ENCODE measurements around the gene TAPBP. TPM values are rescaled to one million over a fixed set of nuclear protein-coding genes. Genes with fewer than 3 reads are reported as not detected.
"Not testable (repeated sequence)": the region's sequence is repeated elsewhere in the genome, so short reads cannot be mapped to it uniquely, and the experiment has no call there.

Gene TAPBP
- total RNA-seq, 2 donors from 2014 or later: 269 to 344 TPM

DNA sequence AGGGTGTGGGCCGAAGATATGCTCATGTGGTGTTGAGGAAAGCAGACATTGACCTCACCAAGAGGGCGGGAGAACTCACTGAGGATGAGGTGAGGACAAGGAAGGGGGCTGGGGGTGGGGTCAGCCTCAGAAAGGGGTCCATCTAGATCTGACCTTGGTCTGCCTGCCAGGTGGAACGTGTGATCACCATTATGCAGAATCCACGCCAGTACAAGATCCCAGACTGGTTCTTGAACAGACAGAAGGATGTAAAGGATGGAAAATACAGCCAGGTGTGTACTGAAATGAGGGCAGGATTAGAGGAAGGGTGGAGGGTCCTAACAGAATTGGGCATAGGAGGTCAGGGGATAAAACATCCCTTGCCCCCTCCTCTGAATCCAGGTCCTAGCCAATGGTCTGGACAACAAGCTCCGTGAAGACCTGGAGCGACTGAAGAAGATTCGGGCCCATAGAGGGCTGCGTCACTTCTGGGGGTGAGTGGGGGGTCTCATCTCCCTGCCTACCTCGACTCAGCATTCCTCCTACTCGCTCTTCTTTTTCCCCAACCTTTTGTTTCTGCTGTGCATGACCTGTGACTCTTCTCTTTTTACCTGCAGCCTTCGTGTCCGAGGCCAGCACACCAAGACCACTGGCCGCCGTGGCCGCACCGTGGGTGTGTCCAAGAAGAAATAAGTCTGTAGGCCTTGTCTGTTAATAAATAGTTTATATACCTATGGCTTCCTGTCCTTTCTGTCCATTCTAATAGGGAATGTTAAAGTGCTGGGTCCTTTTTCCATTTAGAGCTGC, 37.9 kb downstream of the TAPBP start:
- not testable (repeated sequence) for H3K36me3 Mint-ChIP-seq (ENCODE audit: low read depth)

DNA sequence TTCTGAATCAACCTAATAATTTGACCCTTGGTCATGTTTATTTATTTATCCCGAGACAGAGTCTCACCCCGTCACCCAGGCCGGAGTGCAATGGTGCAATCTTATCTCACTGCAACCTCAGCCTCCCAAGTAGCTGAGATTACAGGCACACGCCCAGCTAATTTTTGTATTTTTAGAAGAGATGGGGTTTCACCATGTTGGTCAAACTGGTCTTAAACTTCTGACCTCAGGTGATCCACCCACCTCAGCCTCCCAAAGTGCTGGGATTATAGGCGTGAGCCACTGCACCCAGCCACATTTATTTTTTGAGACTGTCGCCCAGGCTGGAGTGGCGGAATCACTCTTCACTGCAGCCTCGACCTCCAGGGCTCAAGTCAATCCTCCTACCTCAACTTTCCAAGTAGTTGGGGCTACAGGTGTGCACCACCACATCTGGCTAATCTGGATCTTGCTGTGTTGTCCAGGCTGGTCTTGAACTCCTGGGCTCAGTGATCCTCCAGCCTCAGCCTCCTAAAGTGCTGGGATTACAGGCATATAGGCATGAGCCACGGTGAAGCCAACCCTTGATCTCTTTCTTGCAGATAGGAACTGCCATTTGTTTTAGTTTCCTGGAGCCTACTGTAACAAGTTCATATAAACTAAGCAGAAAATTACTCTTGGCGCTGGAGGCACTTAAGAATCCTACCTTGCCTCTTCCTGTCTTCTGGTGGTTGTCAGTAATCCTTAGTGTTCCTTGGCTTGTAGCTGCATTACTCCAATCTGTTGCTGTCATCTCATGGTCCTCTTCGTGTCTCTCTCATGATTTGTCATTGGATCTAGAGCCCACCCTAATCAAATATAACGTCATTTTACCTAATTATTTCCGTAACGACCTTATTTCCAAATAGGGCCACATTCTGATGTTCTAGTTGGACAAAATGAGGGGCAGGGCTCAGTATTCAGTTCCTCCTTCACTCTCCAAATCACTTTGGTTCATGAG, 39.7 kb downstream of the TAPBP start:
- Mint-ChIP-seq H3K4me1 (peaks cover 60% of the 10 kb centered on the region), H3K27me3 (no peaks in the 10 kb centered on the region), H3K27ac (peak overlapping the region; percentile 99)

More for the DNA sequence above, 37.9 kb downstream of the TAPBP start:
- Mint-ChIP-seq H3K4me3 (peak overlapping the region; percentile 91), H3K27ac (peak overlapping the region; percentile 99), H3K4me1 (peaks cover 59% of the 10 kb centered on the region)
- not testable (repeated sequence) for ATAC-seq; H3K27me3 Mint-ChIP-seq; DNase-seq; H3K9me3 ChIP-seq (ENCODE audit: control insufficient read depth, low read length, poor library complexity, severe bottlenecking)

DNA sequence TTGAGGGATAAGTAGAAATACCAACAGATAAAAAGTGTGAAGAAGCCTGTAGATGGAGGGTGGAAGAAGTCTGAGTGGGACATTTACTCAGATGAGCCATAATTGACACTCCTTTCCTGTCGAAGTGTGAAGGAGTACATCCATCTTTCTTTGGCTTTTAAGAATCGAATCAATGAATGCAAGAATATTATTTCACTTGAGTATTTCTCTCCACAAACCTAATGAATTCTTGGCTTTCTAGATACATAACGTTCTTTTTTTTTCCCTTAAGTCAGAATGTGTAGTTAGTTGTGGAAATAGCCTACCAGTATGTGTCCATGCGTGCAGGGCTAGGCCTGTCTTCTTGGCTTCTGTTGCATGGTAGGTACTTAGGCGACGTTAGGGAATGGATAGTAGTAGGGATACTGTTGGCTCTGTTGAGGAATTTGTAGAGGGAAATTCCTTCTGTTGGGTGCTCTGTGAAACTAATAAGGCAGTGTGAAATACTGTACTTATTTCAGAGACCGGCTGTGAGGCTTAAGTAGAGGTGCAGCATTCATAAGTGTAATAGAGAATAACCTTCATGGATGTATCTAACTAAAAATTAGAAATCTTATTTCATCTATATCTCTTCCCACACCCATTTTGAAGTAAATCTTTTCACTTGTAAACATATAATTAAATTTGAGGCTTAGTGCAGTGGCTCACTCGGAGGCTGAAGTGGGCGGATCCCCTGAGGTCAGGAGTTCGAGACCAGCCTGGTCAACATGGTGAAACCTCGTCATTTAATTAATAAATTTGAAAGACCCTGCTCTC, 40.6 kb downstream of the TAPBP start:
- H3K9me3 ChIP-seq (ENCODE audit: control insufficient read depth, low read length, poor library complexity, severe bottlenecking): no peaks in the 10 kb centered on the region
- no peak for ATAC-seq
- H3K4me3 Mint-ChIP-seq: peak overlapping the region; percentile 96
- peaks cover 4% of the 10 kb centered on the region for H3K36me3 Mint-ChIP-seq (ENCODE audit: low read depth)
- H3K4me1 Mint-ChIP-seq: peaks cover 55% of the 10 kb centered on the region
- no peak for DNase-seq
- H3K27me3 Mint-ChIP-seq: no peaks in the 10 kb centered on the region
- peak overlapping the region; percentile 99 for H3K27ac Mint-ChIP-seq

More for the DNA sequence above, 39.7 kb downstream of the TAPBP start:
- no peaks in the 10 kb centered on the region for H3K9me3 ChIP-seq (ENCODE audit: control insufficient read depth, low read length, poor library complexity, severe bottlenecking)
- DNase-seq (no peak), ATAC-seq (no peak)
- peaks cover 4% of the 10 kb centered on the region for H3K36me3 Mint-ChIP-seq (ENCODE audit: low read depth)
- peak overlapping the region; percentile 91 for H3K4me3 Mint-ChIP-seq

DNA sequence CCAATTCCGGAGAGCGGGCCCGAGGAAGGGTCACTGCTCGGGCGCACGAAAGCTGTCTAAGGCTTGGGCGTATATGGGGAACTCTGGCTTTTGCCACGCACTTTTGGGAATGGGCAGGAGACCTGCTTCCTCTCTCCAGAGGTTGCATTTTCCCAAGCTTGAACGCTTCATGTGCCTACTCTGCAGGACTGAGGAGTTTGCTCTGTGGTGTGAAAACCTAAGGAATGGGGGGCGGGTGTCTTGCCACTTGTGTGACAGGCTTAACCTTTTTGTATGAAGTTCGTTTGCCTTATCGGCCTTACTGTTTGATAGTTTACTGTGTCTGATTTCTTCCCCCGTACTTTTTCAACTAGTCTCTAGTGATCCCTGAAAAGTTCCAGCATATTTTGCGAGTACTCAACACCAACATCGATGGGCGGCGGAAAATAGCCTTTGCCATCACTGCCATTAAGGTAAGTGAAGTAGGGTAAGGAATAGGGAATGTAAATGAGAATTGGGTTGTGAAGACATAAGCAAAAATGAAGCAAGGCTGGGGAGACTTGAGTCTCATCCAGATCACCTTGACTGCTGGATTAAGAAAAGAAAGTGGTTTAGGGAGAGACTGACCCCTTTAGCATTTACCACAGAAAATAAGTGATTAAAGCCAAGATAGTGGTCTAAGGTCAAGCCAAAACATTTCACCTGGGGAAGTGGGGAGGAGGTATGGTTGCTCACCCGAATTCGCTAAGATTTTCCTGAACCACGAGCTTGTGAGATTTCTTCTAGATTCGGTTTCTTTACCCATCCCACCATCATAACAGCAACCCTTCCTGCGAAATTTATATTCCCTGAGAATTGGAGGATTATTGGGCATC, 41.4 kb downstream of the TAPBP start:
- ATAC-seq: peak; percentile 0
- Mint-ChIP-seq H3K36me3 (ENCODE audit: low read depth) (peaks cover 4% of the 10 kb centered on the region), H3K4me1 (peaks cover 47% of the 10 kb centered on the region), H3K27ac (peak overlapping the region; percentile 99), H3K27me3 (no peaks in the 10 kb centered on the region), H3K4me3 (peak overlapping the region; percentile 96)
- DNase-seq: no peak
- H3K9me3 ChIP-seq (ENCODE audit: control insufficient read depth, low read length, poor library complexity, severe bottlenecking): no peaks in the 10 kb centered on the region

DNA sequence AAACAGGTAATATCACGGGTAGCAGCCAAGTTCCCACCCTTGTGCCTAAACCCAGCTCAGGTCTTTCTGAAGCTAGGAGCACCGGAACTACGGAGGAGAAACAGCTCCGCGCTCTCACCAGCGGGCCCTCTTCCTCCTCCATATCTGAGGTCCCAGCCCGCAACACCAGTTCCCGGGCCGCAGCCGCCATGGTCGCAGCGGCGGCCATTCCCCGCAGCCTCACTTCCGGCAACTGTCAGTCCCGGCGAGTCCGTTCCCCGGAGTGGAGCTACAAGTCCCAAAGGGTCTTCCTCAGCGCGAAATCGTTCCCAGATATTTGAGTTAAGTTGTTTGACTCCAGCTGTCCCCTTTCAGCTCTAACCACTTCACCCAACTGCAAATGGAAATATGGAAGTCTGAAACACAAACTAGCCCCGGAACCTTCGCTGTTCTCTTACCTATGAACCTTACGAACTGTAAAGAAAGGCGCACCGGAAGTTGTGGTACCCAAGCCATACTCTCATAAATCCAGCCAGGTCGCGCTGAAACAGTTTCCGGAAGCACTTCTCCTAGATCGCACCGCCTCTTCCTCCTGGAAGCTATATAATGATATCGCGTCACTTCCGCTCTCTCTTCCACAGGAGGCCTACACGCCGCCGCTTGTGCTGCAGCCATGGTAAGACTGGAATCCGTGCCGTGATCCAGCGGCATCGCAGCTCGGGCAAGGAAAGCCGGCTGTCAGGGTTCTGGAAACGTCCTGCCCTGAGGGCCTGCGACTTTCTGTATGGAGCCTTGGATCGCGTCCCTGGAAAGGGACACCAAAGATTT, 42.2 kb downstream of the TAPBP start, which contains the start of the genes RPS18 and VPS52:
TSS of gene RPS18 (plus strand) at position 608 of the 807 bp plus-strand sequence. CDS start at position 653, 45 bp downstream.
TSS of gene VPS52 (minus strand) at position 409 of the 807 bp plus-strand sequence. CDS start at position 208, 201 bp downstream.
- Mint-ChIP-seq H3K27ac (peak within 1 kb of the TSS; percentile 99), H3K27me3 (no peaks in the 10 kb centered on the region), H3K36me3 (ENCODE audit: low read depth) (peaks cover 4% of the 10 kb centered on the region), H3K4me1 (peaks cover 42% of the 10 kb centered on the region), H3K4me3 (peak within 1 kb of the TSS; percentile 96)
- DNase-seq (peak; percentile 72 to 84 (median 79)), ATAC-seq (peak; percentile 84)
- no peaks in the 10 kb centered on the region for H3K9me3 ChIP-seq (ENCODE audit: control insufficient read depth, low read length, poor library complexity, severe bottlenecking)

DNA sequence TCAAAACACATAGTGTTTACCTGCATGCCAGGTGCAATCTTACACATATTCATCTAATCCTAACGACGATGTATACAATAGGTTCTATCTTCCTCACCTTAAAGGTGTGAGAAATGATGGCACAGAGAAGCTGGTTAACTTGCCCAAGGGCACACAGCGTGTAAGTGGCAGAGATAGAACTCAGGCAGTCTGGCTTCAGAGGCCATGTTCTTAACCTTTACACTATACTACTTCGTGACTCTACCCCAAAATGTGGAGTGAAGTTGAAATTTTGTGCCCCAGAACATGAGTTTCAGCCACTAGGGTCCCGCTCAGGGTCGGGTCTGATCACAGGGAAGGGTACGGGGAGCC, 42.8 kb downstream of the TAPBP start:
- H3K27me3 Mint-ChIP-seq: no peaks in the 10 kb centered on the region

DNA sequence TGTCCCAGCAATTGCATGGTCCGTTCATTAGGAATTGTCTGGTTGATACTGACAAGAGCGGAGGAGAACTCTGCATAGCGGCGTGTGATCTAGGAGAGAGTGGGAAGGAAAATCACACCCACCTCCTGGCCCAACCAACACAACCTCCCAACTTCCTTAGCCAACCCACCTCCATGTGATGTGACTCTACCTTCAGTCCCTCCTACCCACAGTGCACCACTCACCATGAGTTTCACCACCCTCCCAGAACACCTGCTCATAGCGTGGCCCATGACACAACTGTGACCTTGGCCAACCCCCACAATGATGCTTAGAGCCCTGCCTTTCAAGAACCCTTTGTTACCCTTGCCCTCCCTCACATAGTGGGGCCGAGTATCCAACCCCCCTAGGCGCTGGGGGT, 49.9 kb downstream of the TAPBP start:
- no peak for DNase-seq
- H3K27me3 Mint-ChIP-seq: no peaks in the 10 kb centered on the region
- ATAC-seq: no peak
- H3K36me3 Mint-ChIP-seq (ENCODE audit: low read depth): no peaks in the 10 kb centered on the region
- no peak overlapping the region for H3K4me3 Mint-ChIP-seq
- H3K4me1 Mint-ChIP-seq: peaks cover 3% of the 10 kb centered on the region
- H3K9me3 ChIP-seq (ENCODE audit: control insufficient read depth, low read length, poor library complexity, severe bottlenecking): no peaks in the 10 kb centered on the region
- no peak overlapping the region for H3K27ac Mint-ChIP-seq

More for the DNA sequence above, 42.8 kb downstream of the TAPBP start:
- H3K36me3 Mint-ChIP-seq (ENCODE audit: low read depth): peaks cover 4% of the 10 kb centered on the region
- H3K4me1 Mint-ChIP-seq: peaks cover 40% of the 10 kb centered on the region
- H3K27ac Mint-ChIP-seq: peak overlapping the region; percentile 99
- no peaks in the 10 kb centered on the region for H3K9me3 ChIP-seq (ENCODE audit: control insufficient read depth, low read length, poor library complexity, severe bottlenecking)
- DNase-seq (no peak), ATAC-seq (peak; percentile 54)
- H3K4me3 Mint-ChIP-seq: peak overlapping the region; percentile 96

DNA sequence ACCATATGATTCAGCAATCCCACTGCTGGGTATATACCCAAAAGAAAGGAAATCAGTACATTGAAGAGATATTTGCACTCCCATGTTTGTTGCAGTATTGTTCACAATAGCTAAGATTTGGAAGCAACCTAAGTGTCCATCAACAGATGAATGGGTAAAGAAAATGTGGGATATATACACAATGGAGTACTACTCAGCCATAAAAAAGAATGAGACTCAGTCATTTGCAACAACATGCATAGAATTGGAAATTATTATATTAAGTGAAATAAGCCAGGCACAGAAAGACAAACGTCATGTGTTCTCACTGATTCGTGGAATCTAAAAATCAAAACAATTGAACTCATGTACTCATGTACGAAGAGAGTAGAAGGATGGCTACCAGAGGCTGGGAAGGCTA, 51.4 kb downstream of the TAPBP start:
- H3K36me3 Mint-ChIP-seq (ENCODE audit: low read depth); H3K27ac Mint-ChIP-seq; H3K4me1 Mint-ChIP-seq; H3K27me3 Mint-ChIP-seq; DNase-seq; H3K9me3 ChIP-seq (ENCODE audit: control insufficient read depth, low read length, poor library complexity, severe bottlenecking); ATAC-seq; H3K4me3 Mint-ChIP-seq: not testable (repeated sequence)

DNA sequence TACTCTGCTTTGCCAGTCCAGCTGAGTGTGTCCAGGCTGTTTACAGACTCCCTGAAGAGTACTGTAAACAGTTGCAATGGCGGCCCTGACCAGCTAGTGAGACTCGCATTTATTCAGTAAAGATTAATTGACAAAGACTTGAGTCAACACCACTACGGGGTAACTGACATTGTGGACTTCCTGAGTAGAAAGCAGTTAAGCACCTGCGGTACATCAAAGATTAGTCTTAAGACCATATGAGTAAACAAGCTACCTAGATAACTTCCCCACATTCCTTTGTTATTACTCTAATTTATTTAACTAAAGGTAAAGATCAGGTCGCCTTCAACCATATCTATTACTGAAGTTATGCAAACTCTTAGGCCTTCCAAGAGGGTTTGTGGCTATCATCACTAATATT, 54.8 kb downstream of the TAPBP start:
- Mint-ChIP-seq H3K36me3 (ENCODE audit: low read depth) (no peaks in the 10 kb centered on the region), H3K27ac (no peak overlapping the region), H3K4me1 (no peaks in the 10 kb centered on the region)

DNA sequence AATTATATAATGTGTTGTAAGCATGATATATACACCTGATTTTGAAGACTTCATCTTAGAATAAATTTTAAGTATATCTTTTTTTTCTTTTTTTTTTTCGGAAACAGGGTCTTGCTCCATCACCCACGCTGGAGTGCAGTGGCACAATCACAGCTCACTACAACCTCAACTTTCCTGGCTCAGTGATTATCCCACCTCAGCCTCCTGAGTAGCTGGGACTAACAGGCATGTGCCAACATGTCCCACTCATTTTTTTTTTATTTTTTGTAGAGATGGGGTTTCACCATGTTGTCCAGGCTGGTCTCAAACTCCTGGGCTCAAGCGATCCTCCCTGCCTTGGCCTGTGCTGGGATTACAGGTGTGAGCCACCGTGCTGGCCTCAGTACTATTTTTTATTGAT, 59.3 kb downstream of the TAPBP start:
- H3K36me3 Mint-ChIP-seq (ENCODE audit: low read depth): peaks cover 3% of the 10 kb centered on the region
- H3K27me3 Mint-ChIP-seq: no peaks in the 10 kb centered on the region
- H3K4me1 Mint-ChIP-seq: peaks cover 21% of the 10 kb centered on the region
- no peak overlapping the region for H3K4me3 Mint-ChIP-seq
- DNase-seq: no peak
- H3K9me3 ChIP-seq (ENCODE audit: control insufficient read depth, low read length, poor library complexity, severe bottlenecking): no peaks in the 10 kb centered on the region
- ATAC-seq: no peak
- no peak overlapping the region for H3K27ac Mint-ChIP-seq

More for the DNA sequence above, 54.8 kb downstream of the TAPBP start:
- DNase-seq (no peak), ATAC-seq (no peak)
- H3K9me3 ChIP-seq (ENCODE audit: control insufficient read depth, low read length, poor library complexity, severe bottlenecking): no peaks in the 10 kb centered on the region
- no peak overlapping the region for H3K4me3 Mint-ChIP-seq
- no peaks in the 10 kb centered on the region for H3K27me3 Mint-ChIP-seq

DNA sequence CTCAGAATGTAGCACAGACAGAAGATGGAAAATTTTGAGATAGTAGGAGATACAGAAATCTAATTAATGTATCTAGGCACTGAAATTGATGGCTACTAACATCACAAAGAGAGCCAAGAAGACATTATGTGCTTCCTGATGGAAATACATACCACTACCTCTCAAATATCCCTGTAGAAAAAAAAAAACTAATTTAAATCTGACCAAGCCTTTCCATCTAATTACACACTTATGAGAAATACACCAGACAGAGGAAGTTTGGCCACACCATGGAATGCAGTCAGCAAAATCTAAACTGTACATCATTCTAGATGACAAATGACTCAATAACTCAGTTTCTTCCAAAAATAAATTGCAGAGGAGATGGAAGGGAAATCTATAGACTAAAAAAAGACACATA, 61.1 kb downstream of the TAPBP start:
- H3K4me1 Mint-ChIP-seq: peaks cover 28% of the 10 kb centered on the region
- ATAC-seq (no peak), DNase-seq (no peak)
- H3K27ac Mint-ChIP-seq: peak overlapping the region; percentile 65
- no peaks in the 10 kb centered on the region for H3K27me3 Mint-ChIP-seq
- no peaks in the 10 kb centered on the region for H3K9me3 ChIP-seq (ENCODE audit: control insufficient read depth, low read length, poor library complexity, severe bottlenecking)
- no peak overlapping the region for H3K4me3 Mint-ChIP-seq
- H3K36me3 Mint-ChIP-seq (ENCODE audit: low read depth): peaks cover 3% of the 10 kb centered on the region

Data from T-helper 17 cell (primary cell).